HepG2 (cell line): ENCODE measurements around the gene SCYL1. TPM values are rescaled to one million over a fixed set of nuclear protein-coding genes. Genes with fewer than 3 reads are reported as not detected.

Experiments used
- AHR ChIP-seq: IDR thresholded peaks from 2 replicates; pipeline ENCODE4 v1.6.1; 2018; ENCODE audit warnings: missing genetic modification reagents, missing compliant biosample characterization
- IKZF5 ChIP-seq: IDR thresholded peaks from 2 replicates; pipeline ENCODE4 v1.6.1; 2018; ENCODE audit warnings: missing genetic modification reagents, mild to moderate bottlenecking, missing compliant biosample characterization
- LRRFIP1 ChIP-seq: sonication (generic); formaldehyde crosslinking; conservative IDR thresholded peaks from 2 replicates; pipeline ENCODE4 v1.4.0; 2020; ENCODE audit warnings: missing genetic modification reagents
- SKIL ChIP-seq: sonication (generic); formaldehyde crosslinking; IDR thresholded peaks from 2 replicates; pipeline ENCODE4 v1.8.0; 2022; ENCODE audit warnings: missing genetic modification reagents, mild to moderate bottlenecking, moderate library complexity, borderline replicate concordance
- ZNF501 ChIP-seq: sonication (generic); formaldehyde crosslinking; IDR thresholded peaks from 2 replicates; pipeline ENCODE4 v1.5.1; 2020; ENCODE audit warnings: mild to moderate bottlenecking, moderate library complexity, missing genetic modification reagents
- polyA plus RNA-seq, 8 experiments: library from polyadenylated mRNA; depleted of rRNA in 3 of 8; stranded (reverse) in 7 of 8; unstranded in 1 of 8; fragments of >200 nt; fragmentation: Illumina TruSeq in 4 of 8; extraction: Trizol in 4 of 8; gene quantifications; 2 replicates each; pipeline versions ENCODE4 v1.2.1 to v1.2.3, GENCODE V29; 2011 to 2016; ENCODE audit warnings: low read depth in 4 of 8, missing spikeins in 1 of 8, mixed read lengths in 1 of 8; ENCODE audit not compliant: insufficient read depth in 1 of 8
- total RNA-seq, 5 experiments: library from RNA; depleted of rRNA; stranded (reverse); fragments of >200 nt; fragmentation: Illumina TruSeq; extraction: Trizol; gene quantifications; 2 replicates each; pipeline ENCODE4 v1.2.3, GENCODE V29; 2016; ENCODE audit warnings: low read depth in 1 of 5

SCYL1 gene
- total and polyA plus RNA-seq, 2 of the 13 experiments (the other 11 are each of a cell fraction or from before 2014, with no cell fraction given): 65.9 to 103 TPM

- TF ChIP-seq LRRFIP1 (CRISPR knock-in tag) (no peak), SKIL (CRISPR knock-in tag) (no peak), AHR (CRISPR knock-in tag) (no peak), ZNF501 (no peak), IKZF5 (CRISPR knock-in tag) (no peak)
Observed at GRCh38 chr11:65549096-65549495, 24.2 kb downstream of the SCYL1 start (continued).
